HG03575 (cell line): Measurements from ENCODE around the gene TSPAN6.

Experiments used
- ATAC-seq: cut with Tn5 transposase; IDR thresholded peaks from one replicate; pipeline ENCODE4 v1.9.1; 2021; ENCODE audit not compliant: unreplicated experiment, insufficient number of reproducible peaks, low FRiP score; ENCODE audit errors: extremely low read depth

TSPAN6 gene, protein sequence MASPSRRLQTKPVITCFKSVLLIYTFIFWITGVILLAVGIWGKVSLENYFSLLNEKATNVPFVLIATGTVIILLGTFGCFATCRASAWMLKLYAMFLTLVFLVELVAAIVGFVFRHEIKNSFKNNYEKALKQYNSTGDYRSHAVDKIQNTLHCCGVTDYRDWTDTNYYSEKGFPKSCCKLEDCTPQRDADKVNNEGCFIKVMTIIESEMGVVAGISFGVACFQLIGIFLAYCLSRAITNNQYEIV

DNA sequence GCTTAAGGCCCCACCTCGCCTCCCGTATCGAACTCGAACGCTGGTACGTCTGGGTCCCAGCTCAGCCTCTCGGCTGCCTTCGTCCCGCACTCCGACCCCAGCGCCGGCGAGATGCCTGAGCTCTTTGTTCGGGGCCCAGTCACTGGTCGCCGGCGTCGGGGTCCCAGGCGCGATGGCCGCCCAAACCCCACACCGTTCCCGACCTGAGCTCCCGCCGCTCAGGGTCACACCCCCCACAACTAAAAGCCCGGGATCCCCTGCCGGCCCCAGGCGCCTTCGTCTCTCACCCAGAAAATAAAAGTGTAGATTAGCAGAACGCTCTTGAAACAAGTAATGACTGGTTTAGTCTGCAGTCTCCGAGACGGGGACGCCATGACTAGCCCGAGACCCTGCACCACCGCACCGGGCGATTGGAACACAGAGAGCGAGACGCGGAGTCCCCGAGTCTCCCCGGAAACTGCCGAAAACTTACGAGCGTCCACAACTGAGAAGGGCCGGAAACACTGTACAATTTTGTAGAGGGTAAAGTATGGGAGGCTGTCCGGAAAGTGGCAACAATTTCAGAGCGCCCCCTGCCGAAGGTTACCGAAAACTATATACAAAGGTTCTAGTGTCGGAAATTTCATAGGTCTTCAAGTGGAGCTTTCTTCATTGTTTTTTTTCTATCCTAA lies at the start of gene TSPAN6:
TSS of gene TSPAN6 (minus strand) at position 486 of the 671 bp plus-strand sequence. CDS start at position 374, 112 bp downstream.
- ATAC-seq, result peak; percentile 85

DNA sequence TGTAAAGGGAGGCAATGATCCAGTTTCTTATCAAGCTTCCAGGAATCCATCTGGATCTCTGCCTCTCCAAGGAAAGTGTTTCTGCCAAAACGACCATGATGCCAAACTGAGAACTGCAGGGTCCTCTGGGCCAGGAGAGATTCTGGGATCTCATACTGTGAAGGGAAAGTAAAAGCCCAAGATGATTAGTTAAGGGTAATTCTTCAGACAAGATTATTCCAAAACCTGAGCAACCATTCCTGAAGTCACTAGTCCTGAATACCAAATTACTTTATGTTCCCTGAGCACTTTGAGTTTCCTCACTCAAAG lies 49.3 kb upstream of the TSPAN6 start:
- ATAC-seq, result no peak

DNA sequence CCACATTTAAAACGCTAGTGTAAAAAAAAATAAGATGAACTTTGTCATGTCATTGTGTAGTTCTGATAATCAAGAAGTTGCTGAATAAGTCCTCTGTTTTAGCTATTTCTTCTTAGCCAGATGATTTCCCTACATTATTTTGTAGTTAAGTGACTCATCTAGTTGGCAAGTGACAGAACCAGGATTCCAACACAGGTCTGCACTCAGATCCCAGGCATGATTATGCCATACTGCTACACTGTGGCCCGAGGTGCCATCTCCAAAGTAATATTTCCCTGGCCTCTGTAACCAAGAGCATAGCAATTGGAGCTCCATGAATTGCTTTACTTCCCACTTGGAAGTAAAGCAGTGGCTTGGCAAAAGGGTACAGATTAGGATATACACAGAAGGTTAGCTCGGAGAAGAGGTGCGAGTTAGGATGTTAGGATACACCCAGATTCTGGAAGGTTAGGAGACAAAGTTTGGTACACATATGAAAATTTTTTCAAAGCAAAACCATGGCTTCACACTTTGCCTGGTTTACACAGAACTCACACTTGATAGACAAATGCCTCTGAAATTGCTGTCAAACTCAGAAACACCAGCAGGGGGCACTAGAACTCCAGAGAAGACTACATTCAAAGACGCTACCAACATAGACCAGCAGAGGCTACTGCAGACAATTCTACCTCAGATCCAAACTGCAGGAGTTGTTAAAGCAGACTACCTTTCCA lies 48.8 kb upstream of the TSPAN6 start:
- ATAC-seq, result peak; percentile 43

DNA sequence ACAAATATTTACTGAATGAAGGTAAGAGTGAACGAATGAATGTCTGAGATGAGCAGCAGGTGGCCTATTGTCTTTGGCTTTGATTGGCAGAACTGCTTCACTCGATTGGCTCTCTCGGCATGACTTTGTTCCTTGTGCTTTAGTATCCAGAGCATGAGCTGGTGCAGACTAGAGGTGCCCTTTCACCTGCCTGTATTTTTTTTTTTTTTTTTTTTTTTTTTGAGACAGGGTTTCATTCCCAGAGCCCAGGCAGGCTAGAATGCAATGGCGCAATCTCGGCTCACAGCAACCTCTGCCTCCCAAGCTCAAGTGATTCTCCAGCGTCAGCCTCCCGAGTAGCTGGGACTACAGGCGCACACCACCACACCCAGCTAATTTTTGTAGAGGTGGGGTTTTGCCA lies 46.3 kb upstream of the TSPAN6 start:
- no peak for ATAC-seq

DNA sequence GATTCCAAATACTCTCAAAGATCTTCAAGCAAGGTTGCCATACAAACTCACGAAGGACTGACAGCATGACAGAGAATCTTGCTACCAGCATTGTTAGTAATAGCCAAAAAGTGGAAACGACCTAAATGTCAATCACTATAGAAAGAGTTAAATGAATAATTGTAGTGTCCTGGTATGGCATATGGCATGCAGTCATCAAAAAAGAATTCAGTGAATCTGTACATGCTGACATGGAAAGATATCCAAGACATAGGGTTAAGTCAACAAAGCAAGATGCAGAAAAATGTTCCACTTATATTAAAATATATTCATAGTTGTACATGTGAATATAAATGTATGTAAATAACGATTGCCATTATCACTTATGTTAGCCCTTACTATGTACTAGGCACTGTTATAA lies 45.0 kb upstream of the TSPAN6 start:
- no peak for ATAC-seq

DNA sequence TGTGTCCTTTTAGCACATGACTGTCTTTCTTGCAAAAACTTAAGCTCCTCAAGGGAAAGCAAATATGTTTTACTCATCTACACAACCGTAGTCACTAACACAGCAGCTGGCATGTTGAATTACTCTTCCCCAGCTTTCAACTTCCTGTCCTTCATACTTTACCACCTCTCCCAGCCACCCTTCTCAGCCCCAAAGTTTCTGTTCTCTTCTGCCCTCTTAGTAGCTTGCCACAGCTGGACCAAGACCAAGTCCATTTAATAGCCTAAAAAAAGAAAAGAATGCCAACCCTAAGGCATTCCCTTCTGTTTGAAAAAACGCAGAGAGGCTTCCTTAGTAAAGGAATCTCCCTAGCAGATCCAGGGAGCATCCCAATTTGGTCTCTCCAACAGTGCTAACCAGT lies 44.1 kb upstream of the TSPAN6 start:
- ATAC-seq, result no peak

DNA sequence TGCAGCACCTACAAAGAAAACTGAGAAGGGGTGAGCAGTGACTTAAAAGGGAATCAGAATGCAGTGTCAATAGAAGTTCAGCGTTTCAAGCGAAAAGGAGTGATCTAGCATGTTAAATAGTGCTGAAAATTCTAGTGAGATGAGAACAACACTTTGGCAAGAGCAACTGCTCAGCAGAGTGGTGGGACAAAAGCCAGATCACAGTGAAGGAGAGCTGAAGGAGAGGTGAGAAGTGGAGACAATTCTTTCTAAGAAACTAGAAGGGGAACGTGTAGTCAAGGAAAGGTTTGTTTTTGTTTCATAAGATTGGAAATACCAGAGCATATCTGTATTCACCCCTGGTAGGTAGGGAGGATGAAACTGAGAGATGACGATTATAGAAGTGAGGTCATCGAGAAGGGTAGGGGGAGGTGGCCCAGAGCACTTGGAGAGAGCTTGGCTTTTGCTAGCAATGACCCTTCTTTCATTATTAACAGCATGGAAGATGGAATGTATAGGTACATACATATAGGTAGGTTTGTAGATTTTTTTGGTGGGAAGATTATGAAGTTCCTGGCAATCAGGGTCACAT lies 41.1 kb upstream of the TSPAN6 start:
- no peak for ATAC-seq

DNA sequence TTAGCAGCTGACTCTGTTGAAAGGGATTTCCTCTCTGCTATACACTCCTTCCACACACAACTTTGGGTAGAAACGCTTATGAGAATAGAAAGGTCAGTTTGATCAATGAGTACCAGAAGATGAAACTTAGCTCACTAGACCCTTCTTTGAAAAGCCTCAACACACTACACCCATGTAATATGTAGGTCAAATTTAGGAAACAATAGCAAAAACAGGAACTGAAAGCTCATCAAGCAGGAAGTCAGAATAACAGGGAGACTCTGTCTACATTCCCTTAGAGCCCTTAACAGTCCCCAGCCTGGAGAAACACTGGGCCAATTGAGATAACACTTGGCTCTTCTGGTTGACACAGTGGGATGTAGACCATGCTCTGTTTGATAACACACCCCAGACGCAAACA lies 38.1 kb upstream of the TSPAN6 start:
- ATAC-seq, result no peak

DNA sequence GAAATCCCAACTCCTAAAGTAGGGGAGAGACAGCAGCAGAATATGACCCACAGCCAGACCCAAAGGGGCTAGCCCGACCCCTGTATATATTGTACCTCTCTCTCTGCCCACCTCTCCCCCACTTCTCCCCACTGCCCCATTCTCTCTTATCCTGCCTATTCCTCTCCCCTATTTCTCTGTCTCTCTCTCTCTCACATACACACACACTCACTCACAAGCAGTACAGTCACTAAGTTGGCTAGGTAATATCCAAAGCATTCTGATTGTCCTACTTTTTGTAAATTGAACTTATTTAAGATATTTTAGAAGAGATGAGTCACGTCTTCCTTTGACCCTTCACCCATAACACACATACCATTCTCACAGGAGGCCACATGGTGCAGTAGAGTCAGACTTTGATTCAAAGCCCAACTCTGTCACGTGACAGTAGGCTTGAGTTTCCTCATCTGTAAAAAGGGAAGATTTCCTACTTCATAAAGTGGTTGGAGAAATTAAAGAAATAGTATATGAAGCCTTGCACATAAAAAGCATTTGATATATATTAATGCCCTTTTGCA lies 36.9 kb upstream of the TSPAN6 start:
- ATAC-seq, result no peak

DNA sequence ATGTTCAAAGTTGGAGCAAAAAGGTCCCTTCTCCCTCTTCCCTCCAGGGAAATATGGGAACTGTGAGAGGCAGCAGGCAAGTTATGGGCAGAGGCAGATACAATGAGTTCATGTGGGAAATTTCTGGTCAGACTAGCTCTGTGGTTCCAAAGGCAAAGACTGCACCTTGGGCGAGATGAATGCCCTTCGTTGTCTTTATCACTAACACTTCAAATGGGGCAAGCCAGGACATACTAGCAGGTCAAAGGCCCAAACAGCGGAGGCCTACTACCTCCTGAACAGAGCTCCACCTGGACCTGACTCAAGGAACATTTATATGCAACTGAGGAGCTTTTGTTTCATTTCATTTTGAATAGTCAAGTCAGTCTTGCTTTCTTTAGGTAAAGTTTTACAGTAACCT lies 36.4 kb upstream of the TSPAN6 start:
- no peak for ATAC-seq

DNA sequence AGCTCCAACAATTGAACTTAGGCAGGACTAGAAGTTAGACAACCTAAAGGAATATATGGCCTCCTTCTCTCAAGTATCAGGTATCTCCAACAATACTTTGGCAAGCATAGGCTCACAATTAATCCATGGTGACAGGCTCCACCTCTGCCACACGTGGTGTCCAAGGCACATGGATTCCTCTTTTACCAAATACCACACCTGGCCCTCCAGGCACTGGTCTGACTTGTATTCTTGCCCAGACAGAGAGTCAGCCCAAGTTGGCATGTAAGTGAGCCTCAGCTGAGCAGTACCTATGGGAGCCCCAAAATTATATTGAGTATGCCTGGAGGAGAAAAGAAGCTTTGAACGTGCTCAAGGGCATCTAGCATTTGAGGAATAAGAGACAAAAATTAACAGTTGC lies 27.0 kb upstream of the TSPAN6 start:
- no peak for ATAC-seq

DNA sequence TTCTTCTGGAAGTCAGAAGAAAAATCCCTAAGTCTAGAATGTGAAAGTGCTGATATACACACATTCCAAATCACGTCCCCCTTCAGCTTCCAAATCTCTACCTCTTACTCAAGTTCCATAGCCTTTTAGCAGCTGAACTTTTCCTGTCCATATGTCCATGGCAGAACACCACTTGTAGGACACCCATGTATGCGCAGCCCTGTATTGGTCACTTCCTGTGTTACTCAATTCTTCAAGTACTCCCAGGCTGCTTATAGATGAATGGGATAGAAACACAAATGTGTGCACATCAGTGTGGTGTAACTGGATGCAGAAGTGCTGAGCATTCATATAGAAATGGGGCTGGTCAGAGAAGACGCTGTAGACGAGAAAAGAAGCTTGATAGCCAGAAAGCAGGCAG lies 26.2 kb upstream of the TSPAN6 start:
- no peak for ATAC-seq

DNA sequence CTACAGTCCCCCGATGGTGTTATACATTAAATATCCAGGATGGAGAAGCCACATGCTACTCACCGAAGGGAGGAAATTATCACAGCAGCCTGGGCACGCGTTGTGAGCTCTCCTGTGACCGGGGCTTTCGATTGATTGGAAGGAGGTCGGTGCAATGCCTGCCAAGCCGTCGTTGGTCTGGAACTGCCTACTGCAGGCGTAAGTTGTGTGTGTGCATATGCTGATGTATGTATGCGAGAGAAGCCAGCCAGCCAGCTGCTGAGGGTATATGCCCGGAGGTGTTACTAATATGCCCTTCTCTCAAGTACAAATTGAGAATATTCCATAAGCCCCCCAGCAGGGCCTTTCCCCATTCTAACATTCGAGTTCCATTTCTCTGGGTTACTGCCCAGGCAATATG lies 25.6 kb upstream of the TSPAN6 start:
- no peak for ATAC-seq

DNA sequence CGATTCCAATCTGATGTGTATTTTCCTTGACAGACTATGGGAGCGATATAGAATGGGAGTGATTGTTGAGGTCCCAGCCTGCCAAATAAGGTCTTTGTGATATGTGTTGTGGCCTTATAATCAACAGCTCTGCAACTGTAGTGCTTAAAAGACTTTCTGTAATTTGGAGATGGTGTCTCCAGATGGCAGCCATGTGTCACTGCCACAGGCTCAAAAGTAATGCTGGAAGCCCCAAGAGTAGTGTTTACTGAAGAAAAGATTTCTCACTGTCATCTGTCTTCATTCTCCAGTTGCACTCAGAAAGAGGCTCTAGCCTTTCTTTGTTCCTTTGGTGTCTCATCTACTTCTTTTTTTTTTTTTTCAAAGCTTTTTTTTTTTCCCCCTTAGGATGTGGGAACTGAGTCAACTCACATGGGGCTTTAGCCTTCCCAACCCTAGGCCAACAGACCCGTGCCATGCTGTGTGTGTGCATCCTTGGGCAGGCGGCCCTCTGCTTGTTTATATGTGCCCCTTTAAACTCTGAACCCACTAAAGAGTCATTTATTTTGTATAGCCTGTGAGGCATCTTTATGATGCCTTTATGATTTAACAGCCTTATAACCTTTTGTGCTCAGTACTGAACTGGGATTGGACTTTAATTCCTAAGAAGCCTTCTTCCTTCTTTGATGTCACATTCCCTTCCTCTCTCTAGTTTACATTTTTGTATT lies 23.0 kb upstream of the TSPAN6 start:
- no peak for ATAC-seq

DNA sequence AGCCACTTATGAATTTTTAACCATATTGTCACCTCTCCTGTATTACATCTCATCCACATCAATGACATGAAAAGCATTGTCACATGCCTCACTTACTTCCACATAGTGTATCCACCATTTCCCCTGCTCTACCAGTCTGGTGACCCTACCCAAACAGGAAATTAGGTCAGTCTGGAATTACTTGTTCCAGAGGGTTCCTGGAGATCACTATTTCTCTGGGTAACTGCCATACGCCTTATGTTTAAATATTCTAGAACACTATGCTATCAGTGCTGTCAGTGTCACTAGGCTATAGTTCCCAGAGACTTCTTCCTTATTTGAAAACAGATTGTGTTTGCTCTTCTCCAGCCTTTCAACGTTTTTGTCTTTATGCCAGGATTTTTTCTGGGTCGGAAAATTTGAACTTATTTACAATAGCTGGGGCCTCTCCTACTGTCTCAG lies 22.4 kb upstream of the TSPAN6 start:
- no peak for ATAC-seq

DNA sequence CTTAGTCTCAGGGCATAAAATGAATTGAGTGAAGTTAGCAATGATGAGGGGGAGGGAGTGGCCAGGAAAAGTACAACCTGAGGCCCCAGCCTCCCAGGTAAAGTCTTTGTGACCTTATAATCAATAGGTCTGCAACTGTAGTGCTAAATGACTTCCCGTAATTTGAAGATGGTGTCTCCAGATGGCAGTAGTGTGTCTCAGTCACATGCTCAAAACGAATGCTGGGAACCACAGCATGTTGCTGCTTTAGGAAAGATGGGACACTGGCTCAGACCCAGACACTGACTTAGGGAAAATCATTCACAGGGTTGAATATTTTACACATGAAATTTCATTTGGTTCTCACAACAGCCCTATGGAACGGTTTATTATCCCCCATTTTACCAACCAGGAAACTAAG lies 17.7 kb upstream of the TSPAN6 start:
- no peak for ATAC-seq

DNA sequence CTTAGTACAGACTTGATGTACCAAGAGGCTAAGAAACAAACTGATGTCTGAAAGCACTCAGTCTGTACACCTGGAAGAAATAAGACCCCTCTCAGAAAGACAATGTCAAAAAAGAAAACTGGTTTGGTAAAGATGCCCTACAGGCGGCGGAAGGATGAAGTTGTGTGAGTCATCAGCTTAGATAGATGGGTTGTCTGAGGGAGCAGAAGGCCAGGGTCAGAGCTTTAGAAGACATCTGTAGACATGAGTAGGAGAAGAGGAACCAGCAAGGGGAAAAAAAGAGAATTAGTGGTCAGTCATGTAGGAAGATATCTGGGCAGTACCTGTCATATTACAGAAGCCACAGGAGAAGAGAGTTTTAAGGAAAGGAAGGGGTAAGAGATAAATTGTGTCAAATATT lies 15.7 kb upstream of the TSPAN6 start:
- ATAC-seq, result no peak

DNA sequence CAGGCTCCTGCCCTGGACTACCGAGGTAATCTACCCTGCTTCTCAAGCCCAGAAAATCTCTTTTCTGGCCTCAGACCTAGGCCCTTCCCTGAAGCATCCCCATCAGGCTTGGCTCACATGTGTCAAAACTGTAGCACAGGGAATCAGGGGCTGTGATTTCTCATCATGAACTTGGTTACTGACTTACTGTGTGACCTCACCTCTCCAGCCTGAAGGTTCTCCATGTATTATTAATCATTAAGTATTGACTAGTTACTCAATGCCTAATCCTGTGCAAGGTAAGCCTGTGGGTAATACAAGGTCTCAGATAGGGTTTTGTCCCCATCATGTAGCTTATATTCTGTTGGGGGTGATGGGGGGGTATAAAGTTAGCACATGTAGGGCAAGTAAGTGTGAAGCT lies 14.2 kb upstream of the TSPAN6 start:
- ATAC-seq, result no peak
